Fibroblast of mammary gland (primary cell): ENCODE measurements around the gene HSPA14.
"Not testable (repeated sequence)": the region's sequence is repeated elsewhere in the genome, so short reads cannot be mapped to it uniquely, and the experiment has no call there.

Source experiments
- DNase-seq: peaks from one replicate; pipeline ENCODE4 v3.0.0-alpha.2; 2010; ENCODE audit warnings: low read depth
- H3K4me3 ChIP-seq: 2 replicates; pipeline ENCODE4 v1.5.1; 2011; ENCODE audit warnings: low read depth, mild to moderate bottlenecking, low read length, moderate library complexity; ENCODE audit not compliant: control insufficient read depth
- TF ChIP-seq, protein P1 (sequence below): conservative IDR thresholded peaks from 2 replicates; pipeline ENCODE4 v1.5.1; 2011; ENCODE audit warnings: low read depth, low read length, inconsistent platforms; ENCODE audit not compliant: control insufficient read depth, insufficient read depth

Gene HSPA14

DNA sequence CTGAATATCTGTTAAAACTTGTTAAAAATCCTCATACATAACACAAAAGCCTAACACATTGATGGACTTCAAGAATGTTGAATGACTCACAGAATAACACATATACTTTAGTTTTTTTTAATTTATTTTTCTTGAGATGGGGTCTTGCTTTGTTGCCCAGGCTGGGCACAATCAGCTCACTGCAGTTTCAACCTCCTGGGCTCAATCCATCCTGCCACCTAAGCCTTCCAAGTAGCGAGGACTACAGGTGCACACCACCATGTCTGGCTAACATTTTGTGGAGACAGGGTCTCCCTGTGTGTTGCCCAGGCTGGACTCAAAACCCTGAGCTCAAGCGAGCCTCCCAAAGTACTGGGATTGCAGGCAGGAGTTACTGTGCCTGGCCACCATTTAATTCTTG lies 68.7 kb downstream of the HSPA14 start:
- no peak for DNase-seq
- H3K4me3 ChIP-seq: no peak overlapping the region
- TF ChIP-seq, protein P1, sequence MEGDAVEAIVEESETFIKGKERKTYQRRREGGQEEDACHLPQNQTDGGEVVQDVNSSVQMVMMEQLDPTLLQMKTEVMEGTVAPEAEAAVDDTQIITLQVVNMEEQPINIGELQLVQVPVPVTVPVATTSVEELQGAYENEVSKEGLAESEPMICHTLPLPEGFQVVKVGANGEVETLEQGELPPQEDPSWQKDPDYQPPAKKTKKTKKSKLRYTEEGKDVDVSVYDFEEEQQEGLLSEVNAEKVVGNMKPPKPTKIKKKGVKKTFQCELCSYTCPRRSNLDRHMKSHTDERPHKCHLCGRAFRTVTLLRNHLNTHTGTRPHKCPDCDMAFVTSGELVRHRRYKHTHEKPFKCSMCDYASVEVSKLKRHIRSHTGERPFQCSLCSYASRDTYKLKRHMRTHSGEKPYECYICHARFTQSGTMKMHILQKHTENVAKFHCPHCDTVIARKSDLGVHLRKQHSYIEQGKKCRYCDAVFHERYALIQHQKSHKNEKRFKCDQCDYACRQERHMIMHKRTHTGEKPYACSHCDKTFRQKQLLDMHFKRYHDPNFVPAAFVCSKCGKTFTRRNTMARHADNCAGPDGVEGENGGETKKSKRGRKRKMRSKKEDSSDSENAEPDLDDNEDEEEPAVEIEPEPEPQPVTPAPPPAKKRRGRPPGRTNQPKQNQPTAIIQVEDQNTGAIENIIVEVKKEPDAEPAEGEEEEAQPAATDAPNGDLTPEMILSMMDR: no peak

DNA sequence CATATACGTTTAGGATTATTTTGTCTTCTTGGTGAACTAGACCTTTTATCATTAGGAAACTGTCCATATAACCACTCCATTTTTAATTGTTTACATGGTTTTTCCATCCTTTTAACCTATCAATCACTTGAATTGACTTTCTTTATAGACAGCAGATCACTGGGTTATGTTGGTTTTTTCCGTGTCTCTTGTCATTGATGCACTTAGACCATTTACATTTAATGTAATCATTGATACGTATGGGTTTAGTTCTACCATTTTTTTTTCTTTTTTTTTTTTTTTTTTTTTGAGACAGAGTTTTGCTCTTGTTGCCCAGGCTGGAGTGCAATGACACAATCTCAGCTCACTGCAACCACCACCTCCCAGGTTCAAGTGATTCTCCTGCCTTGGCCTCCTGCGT lies 69.5 kb downstream of the HSPA14 start:
- not testable (repeated sequence) for DNase-seq

DNA sequence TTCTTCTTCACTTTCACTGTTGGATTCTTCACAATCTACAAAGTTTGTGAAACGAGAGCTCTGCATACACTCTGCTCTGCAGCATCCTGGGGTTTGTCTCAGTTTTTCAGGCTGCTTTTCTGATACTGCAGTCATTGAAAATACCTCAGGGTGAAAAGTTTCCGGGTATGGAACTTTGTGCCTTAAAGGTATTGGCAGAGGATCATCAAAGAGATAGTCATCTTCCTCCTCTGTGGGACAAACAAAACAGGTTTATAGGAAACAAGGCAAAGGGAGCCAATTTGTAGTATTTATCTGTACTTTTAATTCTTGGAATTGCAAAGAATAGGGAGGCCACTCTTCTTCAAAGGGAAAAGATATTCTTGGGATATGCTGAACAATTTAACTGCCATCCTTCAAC lies 71.0 kb downstream of the HSPA14 start:
- TF ChIP-seq, protein P1: no peak
- no peak overlapping the region for H3K4me3 ChIP-seq
- DNase-seq: no peak

More for the DNA sequence above, 69.5 kb downstream of the HSPA14 start:
- not testable (repeated sequence) for H3K4me3 ChIP-seq

DNA sequence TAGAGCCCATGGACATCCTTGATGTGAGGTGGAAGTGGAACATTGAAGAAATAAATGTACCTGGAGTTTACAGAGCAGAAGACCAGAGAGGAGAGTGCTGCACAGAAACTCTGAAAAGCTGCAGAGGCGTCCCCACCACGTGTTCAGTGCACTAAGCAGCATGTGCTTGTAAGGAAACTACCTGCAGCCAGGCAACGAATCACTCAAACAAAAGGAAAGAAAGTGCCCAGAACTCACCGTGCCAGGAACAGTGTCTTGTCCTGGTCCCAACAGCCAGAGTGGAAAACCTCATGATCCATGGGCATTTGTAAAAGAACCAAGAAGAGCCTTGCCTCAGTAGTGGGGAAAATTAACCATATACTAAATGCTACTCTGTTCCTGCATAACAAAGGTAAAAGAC lies 72.8 kb downstream of the HSPA14 start:
- no peak for DNase-seq
- no peak overlapping the region for H3K4me3 ChIP-seq
- TF ChIP-seq, protein P1: no peak

DNA sequence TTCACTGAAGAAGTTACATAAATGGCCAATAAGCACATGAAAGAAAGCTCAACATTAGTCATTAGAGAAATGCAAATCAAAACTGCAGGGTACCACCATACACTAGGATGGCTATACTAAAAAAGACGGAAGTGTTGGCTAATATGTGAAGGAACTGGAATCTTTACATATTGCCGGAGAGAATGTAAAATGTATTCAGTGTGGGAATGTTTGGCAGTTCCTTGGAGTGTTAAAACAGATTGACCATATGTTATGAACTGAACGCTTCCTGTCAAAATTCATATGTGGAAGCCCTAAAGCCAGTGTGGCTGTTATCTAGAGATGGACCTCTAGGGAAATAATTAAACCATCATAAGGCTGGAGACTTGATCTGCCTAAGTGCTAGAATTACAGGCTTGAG lies 73.7 kb downstream of the HSPA14 start:
- DNase-seq: no peak
- H3K4me3 ChIP-seq: no peak overlapping the region
- TF ChIP-seq, protein P1: no peak

DNA sequence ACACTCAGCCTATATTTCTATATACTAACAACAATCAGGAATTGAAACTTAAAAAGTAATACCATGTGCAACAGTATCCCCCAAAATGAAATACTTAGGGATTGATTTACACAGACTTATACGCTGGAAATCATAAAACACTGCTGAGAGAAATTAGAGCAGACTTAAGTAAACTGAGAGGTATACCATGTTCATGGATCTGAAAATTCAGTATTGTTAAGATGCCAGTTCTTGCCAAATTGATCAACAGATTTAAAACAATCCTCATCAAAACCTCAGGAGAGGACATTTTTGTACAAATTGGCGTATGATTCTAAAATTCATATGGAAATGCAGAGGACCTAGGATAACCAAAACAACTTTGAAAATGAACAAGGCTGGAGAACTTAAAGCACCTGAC lies 78.5 kb downstream of the HSPA14 start:
- TF ChIP-seq, protein P1: no peak
- no peak overlapping the region for H3K4me3 ChIP-seq
- DNase-seq: no peak

DNA sequence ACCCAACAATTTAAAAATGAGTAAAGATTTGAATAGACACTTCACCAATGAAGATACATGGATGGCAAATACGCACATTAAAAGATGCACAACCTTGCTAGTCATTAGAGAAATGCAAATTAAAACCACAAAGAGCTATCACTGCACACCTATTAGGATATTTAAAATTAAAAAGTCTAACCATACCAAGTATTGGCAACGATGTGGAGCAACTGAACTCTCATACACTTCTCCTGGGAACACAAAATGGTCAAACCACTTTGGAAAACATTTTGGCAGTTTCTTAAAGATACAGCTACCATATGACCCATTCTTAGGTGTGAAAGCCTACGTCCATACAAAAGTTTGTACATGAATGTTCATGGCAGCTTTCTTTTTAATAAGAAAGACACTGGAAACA lies 79.7 kb downstream of the HSPA14 start:
- no peak overlapping the region for H3K4me3 ChIP-seq
- TF ChIP-seq, protein P1: no peak
- DNase-seq: no peak
